GM19452 (cell line): ENCODE measurements around the gene POR.

Experiments
- ATAC-seq: cut with Tn5 transposase; IDR thresholded peaks from one replicate; pipeline ENCODE4 v1.9.1; 2021; ENCODE audit not compliant: unreplicated experiment

Gene POR

DNA sequence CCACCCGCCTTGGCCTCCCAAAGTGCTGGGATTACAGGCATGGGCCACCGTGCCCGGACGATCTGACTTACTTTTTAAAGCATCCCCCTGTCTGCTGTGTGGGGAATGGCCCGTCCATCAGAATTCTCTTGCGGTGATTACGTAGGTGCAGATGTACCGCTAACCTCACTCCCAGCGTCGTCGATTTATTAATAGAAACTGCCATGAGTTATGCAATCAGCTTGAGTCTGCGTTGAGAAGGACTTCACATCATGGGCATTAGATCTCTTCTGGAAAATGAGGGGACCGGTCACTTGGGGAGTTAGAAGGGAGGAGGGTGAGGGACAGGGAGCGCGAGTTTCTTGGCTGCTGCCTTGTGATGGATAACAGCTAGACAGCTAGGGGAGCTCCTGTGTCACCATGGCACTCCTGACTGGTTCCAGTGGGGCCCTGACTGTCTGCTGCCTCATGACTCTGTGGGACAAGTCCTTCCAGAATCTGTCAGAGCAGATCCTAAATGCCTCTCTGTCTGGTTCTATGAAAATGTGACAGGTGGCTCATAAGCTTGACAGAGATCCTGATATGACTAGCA lies 35.2 kb downstream of the POR start:
- ATAC-seq = no peak

DNA sequence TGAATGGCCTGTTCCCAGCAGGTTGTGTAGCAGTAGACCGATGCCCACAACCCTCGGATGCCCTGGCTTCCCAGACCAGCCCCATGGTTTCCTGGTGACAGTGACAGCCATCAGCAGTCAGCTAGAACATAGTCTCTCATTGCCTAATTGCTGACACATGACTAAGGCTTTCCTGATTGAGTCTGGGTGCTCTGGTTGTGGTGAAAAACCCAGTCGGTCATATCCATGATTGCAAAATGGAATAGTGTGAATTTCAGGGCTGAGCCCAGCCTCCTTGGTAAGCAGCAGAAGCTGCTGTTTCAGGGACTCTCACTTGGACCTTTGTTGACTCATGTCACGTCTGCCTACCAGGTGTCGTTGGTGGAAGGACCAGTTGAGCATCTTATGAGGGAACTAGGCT lies 36.6 kb downstream of the POR start:
- ATAC-seq = no peak

DNA sequence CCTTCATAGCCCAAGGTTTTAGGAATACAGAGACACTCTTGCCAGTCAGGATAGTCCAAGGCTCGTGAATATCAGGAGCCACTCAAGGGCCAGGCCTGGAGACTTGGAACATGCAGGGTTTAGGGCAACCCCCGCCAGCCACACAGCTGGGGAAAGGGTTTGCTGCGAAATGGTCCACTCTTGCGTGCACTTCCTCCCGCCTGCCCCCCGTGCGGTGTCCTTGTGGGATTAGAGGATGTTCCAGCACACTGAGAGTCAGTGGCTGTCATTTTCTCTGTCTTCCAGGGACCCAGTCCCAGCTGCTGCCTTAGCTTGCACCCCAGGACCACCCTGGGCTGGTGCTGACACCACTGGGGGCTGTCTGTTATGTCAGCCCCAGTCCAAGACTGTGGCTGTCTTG lies 38.5 kb downstream of the POR start:
- ATAC-seq = no peak

DNA sequence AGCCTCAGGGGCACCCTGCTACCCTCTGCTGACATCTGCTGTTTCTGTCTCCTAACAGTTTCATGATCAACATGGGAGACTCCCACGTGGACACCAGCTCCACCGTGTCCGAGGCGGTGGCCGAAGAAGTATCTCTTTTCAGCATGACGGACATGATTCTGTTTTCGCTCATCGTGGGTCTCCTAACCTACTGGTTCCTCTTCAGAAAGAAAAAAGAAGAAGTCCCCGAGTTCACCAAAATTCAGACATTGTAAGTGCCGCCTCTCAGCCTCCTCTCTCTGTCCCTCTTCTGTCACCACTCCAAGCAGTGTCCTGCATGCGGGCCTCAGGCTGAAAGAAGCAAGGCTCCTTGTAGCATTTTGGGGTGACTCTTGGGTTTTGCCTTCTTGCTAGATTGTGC lies 39.0 kb downstream of the POR start:
- no peak for ATAC-seq

- ATAC-seq = no peak
These were observed 40.5 kb downstream of the POR start for GRCh38 chr7:75955331-75955955.

DNA sequence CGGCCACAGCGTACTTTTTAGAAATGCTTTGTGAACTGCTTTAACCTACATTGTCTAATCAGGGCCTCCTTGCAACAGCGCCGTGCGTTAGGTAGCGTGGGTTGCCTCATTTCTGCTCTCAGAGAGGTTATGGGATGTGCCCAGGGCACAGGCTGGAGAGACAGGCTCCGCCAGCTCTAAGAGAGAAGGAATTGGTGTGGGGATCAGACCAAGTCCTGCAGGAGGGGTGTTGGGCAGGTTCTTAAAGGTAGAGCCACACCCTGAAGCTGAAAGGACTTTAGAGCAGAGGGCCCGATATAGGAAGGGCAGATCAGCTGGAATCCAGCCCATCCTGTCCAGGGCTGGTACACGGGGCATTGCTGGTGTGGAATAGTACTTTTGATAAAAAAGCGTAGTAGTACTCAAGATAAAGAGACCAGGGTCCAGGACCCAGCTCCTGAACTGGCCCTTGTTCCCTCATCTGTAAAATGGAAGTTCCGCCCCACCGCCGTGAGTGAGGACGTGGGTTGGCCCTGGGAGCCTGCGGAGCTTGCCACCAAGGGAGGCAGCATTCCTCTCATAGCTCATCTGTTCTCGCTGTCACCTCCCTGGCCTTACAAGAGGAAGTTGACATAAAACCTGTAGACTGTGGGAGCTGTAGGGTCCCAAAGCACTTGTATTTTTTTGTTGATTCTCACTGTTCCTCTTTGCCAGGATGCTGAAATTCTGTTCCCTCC lies 42.2 kb downstream of the POR start:
- no peak for ATAC-seq

DNA sequence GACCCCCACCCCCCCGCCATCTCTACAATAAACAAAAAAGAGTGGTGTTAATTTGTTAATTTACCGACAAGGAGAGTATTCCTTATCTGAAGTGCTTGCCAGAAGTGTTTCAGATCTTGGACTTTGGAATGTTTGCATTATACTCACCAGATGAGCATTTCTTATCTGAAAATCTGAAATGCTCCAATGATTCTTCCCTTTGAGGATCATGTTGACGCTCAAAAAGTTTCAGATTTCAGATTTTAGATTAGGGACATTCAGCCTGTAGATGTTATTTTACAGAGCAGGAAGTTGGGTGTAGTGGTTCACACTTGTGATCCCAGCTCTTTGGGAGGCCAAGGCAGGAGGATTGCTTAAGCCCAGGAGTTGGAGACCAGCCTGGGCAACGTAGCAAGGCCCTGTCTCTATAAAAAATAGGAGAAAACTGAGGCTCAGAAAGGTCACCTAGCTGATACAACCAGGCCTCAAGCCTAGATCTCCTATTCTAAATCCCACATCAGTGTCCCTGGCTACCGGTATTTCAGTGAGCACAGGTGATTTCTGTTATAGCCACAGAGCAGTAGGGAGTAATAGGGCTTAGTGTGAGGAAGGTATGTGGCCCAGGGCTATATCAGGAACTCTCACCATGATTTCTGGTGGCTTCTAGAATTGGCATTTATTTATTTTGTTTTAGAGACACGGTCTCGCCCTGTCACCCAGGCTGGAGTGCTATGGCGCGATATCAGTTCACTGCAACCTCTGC lies 44.0 kb downstream of the POR start:
- no peak for ATAC-seq

- ATAC-seq = no peak
These were observed 45.4 kb downstream of the POR start for GRCh38 chr7:75960372-75960771.

GRCh38 chr7:75961218-75961617 lies 46.3 kb downstream of the POR start:
- no peak for ATAC-seq

GRCh38 chr7:75962607-75963380 lies 47.8 kb downstream of the POR start:
- ATAC-seq = no peak

DNA sequence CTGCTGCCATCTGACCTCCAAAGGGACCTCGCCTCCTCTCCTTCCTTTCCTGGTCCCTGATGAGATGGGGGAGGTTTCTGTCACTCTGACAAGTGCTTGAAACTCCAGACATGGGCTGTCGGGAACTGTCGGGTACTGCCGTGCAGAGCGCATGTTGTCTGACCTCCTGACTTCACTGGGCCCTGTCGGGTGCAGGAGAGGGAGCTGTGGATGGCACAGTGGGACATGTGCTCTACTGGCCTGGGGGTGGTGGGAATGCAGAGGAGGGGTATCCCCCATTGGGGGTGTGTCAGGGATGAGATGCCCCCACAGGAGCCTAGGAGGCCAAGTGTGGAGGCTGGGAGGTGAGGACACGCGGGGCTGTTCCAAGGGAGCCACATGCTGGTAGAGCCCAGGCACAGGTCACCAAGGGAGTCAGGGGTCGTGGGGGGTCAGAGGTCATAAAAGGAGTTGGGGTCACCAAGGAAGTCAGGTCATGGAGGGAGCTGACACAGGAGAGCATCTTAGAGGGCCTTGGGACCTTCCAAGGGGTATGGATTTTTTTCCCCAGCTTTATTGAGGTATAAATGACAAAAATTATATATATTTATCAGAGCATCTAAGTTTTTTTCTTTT lies 48.5 kb downstream of the POR start:
- ATAC-seq = no peak

- no peak for ATAC-seq
These were observed 50.7 kb downstream of the POR start for GRCh38 chr7:75965617-75966016.

- no peak for ATAC-seq
These were observed 51.4 kb downstream of the POR start for GRCh38 chr7:75966190-75966961.

DNA sequence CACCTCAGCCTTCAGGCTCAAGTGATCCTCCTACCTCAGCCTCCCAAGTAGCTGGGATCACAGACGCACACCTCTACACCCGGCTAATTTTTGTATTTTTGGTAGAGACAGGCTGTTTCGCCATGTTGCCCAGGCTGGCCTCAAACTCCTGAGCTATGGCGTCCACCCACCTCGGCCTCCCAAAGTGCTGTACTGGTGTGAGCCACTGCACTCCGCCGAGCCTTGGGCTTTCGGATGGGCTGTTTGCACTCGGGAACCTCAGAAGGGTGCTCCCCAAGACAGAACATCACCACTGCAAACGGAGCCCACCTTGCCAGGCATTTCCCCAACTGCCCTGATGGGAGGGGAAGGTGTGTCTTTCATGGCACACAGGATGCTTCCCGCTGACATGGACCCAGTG lies 52.1 kb downstream of the POR start:
- no peak for ATAC-seq

DNA sequence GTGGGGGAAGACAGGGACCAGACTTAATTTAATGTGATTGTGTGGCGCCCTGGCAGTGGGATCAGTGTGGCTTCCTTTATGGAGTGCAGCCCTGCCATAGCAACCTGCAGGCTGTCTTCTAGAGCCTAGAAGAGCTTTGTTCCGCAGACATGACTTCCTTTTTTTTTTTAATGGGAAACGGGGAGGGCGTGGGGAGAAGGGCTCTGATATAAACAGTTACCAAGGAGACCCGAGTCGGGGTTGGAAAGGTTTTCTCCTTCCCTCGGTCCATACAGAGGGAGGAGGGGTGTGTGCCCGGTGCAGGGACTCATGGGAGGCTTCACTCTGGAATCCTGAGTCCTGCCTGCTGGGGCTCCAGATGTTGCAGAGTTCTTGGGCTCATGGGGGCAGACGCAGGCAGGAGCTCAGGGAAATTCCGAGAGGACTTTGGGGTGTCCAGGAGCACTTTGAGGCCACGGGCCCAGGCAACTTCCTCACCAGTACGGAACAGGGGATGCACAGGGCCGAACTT lies 52.6 kb downstream of the POR start:
- ATAC-seq = no peak

DNA sequence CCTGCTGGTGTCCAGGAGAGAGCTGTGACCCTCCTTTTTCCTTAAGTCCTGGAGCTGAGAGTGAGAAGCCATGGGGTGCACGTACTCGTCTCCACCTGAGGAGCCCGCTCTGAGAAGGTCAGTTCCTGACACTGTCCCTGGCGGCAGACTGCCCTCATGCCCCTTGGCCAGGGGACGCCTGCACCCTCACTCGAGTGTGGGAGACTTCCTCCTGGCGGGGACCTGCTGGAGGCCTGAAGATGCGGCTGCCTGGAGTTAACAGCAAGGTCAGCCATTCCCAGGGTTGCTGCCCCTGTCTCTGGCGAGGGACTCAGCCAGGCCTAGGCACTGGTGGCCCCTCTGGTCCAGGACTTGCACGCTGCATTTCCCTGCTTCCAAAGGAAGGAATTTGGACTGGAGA lies 53.1 kb downstream of the POR start:
- no peak for ATAC-seq

- no peak for ATAC-seq
These were observed 53.6 kb downstream of the POR start for GRCh38 chr7:75968561-75969001.

DNA sequence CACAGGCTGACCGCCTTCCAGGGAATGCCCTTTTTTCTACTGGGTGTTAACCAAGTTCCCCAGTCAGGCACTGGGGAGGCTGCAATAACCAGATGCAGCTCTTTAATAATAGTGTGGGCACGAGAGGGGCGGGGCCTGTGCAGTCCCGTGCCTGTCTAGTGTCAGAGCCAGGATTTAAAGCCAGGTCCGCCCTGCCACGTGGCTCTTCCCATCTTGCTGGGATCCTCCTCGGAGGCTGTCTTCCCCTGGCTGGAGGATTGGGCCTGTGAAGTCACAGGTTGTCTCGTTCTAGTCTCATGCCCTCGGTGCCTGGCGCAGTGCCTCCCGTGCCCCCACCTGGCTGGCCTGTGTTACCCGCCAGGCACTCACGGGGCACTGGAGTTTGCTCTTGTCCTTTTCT lies 54.2 kb downstream of the POR start:
- ATAC-seq = no peak

DNA sequence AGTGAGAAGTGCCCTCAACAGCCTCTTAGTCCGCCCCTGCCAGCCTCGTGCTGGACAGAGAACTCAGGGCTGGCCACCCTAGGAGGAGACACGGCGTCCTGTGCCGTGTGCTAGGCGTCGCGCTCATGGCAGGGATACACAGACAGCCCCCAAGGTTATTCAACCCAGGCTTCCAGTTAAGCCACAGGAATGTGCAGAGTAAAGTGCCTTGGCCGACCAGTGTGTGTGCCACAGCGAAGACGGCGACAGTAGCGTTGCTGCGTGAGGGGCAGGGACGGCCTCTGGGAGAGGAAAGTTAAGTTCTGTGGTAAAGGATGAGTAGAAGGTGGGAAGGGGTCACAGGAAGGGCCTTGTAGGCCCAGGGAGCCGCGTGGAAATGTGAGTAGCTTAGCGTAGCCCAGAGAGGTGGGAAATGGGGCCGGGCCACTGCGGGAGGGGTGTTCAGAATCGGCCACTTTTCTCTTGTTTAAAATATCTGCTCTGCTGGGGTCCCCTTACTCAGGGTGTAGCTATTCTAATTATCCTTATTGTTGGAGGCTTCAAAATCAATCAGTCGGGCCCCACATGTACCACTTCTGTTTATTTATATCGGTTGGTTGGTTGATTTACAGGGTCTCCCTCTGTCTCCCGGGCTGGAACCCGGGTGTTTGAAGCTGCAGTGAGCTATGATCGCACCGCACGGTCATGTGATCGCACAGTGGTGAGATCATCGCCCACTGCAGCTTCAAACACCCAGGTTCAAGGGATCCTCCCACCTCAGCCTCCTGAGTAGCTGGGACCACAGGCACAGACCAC lies 54.9 kb downstream of the POR start:
- no peak for ATAC-seq
